Central memory CD8-positive, alpha-beta T cell (primary cell): Measurements from ENCODE around the gene SPATA24.
A peak's percentile ranks its signal among the peaks of the same experiment; 100 is the strongest.
"Not testable (repeated sequence)": the region's sequence is repeated elsewhere in the genome, so short reads cannot be mapped to it uniquely, and the experiment has no call there.

Source experiments
- ATAC-seq: fragments of 150-1000 bp; cut with Tn5 transposase; replicated peaks from 2 replicates; pipeline ENCODE4 v1.10.0; 2022; ENCODE audit warnings: mild to moderate bottlenecking, moderate FRiP score, moderate number of reproducible peaks; ENCODE audit not compliant: poor library complexity, severe bottlenecking; ENCODE audit errors: extremely low read depth
- DNase-seq, 2 donors: peaks; one replicate each; pipeline ENCODE4 v3.0.0; 2021; ENCODE audit warnings: low spot score in 2 of 2
- H3K27ac Mint-ChIP-seq: one replicate; pipeline ENCODE4 v1.8.0; 2022; ENCODE audit warnings: low read depth, mild to moderate bottlenecking, moderate library complexity, mixed read lengths
- H3K27me3 Mint-ChIP-seq: one replicate; pipeline ENCODE4 v1.8.0; 2022; ENCODE audit warnings: mixed read lengths
- H3K36me3 Mint-ChIP-seq: one replicate; pipeline ENCODE4 v1.8.0; 2022; ENCODE audit warnings: mild to moderate bottlenecking, moderate library complexity, mixed read lengths; ENCODE audit not compliant: insufficient read depth
- H3K4me1 Mint-ChIP-seq: one replicate; pipeline ENCODE4 v1.8.0; 2022; ENCODE audit warnings: mixed read lengths
- H3K4me3 Mint-ChIP-seq: one replicate; pipeline ENCODE4 v1.8.0; 2022; ENCODE audit warnings: mild to moderate bottlenecking, moderate library complexity, mixed read lengths
- H3K9me3 Mint-ChIP-seq: one replicate; pipeline ENCODE4 v1.8.0; 2022; ENCODE audit warnings: mixed read lengths

SPATA24 gene, protein sequence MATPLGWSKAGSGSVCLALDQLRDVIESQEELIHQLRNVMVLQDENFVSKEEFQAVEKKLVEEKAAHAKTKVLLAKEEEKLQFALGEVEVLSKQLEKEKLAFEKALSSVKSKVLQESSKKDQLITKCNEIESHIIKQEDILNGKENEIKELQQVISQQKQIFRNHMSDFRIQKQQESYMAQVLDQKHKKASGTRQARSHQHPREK

GRCh38 chr5:139403787-139404483 lies at the start of gene SPATA24:
SPATA24 (minus strand) TSS chr5:139404089; CDS start chr5:139404060, 29 bp downstream.
- H3K27ac Mint-ChIP-seq = peak within 1 kb of the TSS; percentile 87
- H3K27me3 Mint-ChIP-seq = no peaks in the 10 kb centered on the region
- peak; percentile 95 for ATAC-seq
- H3K36me3 Mint-ChIP-seq = peaks cover 6% of the 10 kb centered on the region
- peaks cover 33% of the 10 kb centered on the region for H3K4me1 Mint-ChIP-seq
- peak; percentile 91 to 96 for DNase-seq
- no peaks in the 10 kb centered on the region for H3K9me3 Mint-ChIP-seq
- peak within 1 kb of the TSS; percentile 81 for H3K4me3 Mint-ChIP-seq

GRCh38 chr5:139451878-139452660 lies 48.2 kb upstream of the SPATA24 start:
- peaks cover 36% of the 10 kb centered on the region for H3K4me1 Mint-ChIP-seq
- no peak overlapping the region for H3K27ac Mint-ChIP-seq
- H3K27me3 Mint-ChIP-seq = no peaks in the 10 kb centered on the region
- no peak for DNase-seq
- no peak overlapping the region for H3K4me3 Mint-ChIP-seq
- ATAC-seq = no peak
- H3K36me3 Mint-ChIP-seq = peaks cover 12% of the 10 kb centered on the region
- no peaks in the 10 kb centered on the region for H3K9me3 Mint-ChIP-seq

DNA sequence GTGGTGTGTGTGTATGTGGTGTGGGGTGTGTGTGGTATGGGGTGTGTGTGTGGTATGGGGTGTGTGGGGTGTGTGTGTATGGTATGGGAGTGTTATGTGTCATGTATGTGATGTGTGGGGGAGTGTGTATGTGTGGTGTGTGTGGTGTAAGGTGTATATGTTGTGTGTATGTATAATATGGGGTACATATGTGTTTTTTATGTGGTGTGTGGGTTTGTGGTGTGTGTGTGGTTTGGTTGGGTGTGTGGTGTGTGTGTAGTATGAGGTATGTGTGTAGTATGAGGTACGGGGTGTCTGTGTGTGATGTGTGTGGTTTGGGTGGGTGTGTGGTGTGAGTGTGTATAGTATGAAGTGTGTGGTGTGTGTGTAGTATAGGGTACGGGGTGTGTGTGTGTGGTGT lies 47.3 kb upstream of the SPATA24 start:
- H3K27me3 Mint-ChIP-seq = no peaks in the 10 kb centered on the region
- H3K9me3 Mint-ChIP-seq = no peaks in the 10 kb centered on the region

DNA sequence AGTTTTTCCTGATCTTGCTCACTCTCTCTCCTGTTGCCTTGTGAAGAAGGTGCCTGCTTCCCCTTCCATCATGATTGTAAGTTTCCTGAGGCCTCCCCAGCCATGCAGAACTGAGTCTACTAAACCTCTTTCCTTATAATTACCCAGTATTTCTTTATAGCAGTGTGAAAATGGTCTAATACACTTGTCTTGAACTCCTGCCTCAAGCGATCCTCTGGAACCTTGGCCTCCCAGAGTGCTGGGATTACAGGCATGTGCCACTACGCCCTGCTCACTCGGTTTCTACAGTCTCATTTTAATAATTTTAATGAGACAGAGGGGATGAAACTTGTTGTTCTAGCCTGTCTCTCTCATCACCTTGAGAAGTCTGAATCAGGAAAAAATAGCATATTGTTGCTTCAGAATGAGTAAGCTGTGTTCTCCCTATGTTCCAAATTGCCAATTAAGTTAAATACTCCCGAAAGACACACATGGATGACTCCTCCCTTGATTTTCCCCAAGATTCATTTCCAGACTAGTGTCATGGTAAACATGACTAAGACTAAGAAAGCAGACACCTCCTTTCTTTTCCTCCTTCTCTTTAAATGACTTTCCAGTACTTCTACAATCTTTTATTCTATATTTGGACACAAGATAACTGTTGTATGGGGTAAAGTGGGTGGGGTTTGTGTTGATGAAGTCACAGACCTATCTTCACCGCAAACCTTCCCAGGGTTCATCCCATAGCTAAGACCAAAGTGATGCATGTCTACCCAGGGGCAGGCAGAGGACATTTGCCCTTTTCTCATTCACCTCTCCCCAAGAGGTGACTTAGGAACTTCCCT lies 43.3 kb upstream of the SPATA24 start:
- ATAC-seq (no peak), DNase-seq (no peak)
- no peaks in the 10 kb centered on the region for H3K9me3 Mint-ChIP-seq
- H3K36me3 Mint-ChIP-seq = peaks cover 2% of the 10 kb centered on the region
- H3K4me3 Mint-ChIP-seq = no peak overlapping the region
- no peaks in the 10 kb centered on the region for H3K27me3 Mint-ChIP-seq
- peaks cover 32% of the 10 kb centered on the region for H3K4me1 Mint-ChIP-seq
- H3K27ac Mint-ChIP-seq = no peak overlapping the region

More for the DNA sequence above, 47.3 kb upstream of the SPATA24 start:
- Mint-ChIP-seq H3K36me3 (peaks cover 12% of the 10 kb centered on the region), H3K27ac (no peak overlapping the region), H3K4me1 (peaks cover 34% of the 10 kb centered on the region), H3K4me3 (no peak overlapping the region)
- DNase-seq (no peak), ATAC-seq (no peak)

GRCh38 chr5:139445325-139446170 lies 41.7 kb upstream of the SPATA24 start:
- Mint-ChIP-seq H3K27me3 (no peaks in the 10 kb centered on the region), H3K27ac (no peak overlapping the region), H3K9me3 (no peaks in the 10 kb centered on the region), H3K4me3 (no peak overlapping the region), H3K4me1 (peaks cover 32% of the 10 kb centered on the region), H3K36me3 (peaks cover 2% of the 10 kb centered on the region)
- ATAC-seq (no peak), DNase-seq (no peak)

DNA sequence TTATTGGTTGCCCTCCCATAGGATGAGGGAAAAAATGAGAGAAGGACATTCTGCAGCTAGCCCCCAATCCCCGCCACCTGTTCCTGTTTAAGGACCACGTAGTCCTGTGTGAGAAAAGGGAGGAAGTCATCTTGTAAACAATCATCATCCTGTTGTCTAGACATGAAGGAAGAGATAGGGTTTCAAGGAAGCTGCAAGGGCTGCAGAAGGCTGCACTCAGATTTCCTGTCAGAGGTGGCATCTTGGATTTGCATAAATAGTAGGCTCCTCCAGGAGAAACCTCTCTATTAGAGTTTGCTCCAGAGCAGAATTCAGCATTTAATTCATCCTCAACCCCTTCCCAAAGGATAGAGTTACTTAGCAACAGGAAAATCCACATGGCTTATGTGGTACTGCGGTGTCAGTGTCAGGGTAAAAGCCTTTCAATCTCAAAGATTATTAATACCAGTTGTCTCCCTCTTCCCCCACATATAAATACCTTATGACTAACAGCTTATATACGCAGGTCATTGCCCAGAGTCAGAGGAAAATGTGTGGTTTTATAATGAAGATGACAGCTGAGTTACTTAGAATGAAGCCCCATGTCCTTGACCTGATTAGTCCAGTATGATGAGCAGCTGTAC lies 40.1 kb upstream of the SPATA24 start:
- Mint-ChIP-seq H3K27me3 (no peaks in the 10 kb centered on the region), H3K27ac (peak overlapping the region; percentile 64), H3K9me3 (no peaks in the 10 kb centered on the region), H3K4me1 (peaks cover 43% of the 10 kb centered on the region), H3K36me3 (peaks cover 7% of the 10 kb centered on the region), H3K4me3 (no peak overlapping the region)
- ATAC-seq (no peak), DNase-seq (no peak)

DNA sequence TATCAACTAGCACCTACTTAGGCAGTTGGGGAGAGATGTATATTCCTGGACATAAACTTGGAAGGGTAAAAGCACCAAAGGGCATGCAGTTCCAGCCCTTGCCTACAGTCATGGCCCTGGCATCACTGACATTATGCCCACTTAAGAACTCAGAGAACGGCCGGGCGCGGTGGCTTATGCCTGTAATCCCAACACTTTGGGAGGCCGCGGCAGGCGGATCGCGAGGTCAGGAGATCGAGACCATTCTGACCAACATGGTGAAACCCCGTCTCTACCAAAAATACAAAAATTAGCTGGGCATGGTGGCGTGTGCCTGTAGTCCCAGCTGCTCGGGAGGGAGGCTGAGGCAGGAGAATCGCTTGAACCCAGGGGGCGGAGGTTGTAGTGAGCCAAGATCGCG lies 36.5 kb upstream of the SPATA24 start:
- H3K27me3 Mint-ChIP-seq, H3K27ac Mint-ChIP-seq, DNase-seq, H3K9me3 Mint-ChIP-seq, ATAC-seq, H3K36me3 Mint-ChIP-seq: not testable (repeated sequence)
- H3K4me1 Mint-ChIP-seq = peaks cover 36% of the 10 kb centered on the region
- H3K4me3 Mint-ChIP-seq = peak overlapping the region; percentile 96

DNA sequence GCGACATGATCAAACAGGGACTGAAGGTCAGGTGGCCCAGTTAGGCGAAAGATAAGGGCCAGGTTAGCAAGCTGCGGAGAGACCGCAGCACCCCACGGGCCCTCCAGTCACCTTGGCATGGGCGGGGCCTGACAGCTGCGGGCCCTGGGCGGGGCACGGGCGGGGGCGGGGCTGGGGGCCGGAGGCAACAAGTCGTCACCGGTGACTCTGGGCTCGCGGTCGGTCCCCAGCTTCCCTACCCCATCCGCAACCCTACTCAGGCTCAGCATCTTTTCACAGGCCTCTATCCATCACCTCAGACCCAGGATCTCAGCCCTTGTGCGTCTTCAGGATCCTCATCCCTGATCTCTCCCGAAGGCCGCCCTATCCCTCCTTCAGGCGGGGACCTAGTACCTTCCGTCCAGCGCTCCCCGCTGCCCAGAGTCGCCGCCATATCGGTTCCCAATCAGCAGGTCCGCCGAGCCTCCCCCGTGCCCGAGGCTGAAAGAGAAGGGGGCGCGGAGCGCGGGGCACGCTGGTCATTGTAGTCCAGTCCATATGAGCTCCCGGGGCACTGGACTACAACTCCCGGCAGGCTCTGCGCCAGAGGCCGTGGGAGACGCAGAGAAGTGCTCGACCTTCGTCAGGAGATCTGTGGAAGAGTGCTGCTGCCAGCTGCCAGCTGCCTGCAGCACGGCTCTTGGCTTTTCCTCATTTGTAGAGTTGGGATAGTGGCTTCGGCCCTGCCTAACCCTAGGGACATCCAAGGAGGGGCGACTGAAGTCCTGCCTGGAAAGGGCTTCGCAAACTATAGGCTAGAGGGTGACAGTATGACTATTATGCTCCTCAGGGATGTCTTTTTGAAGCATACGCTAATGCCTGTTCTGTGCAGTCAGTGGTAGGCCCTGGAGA lies 35.4 kb upstream of the SPATA24 start, which contains the start of gene DNAJC18:
Gene DNAJC18 (minus strand): TSS at position 513 of the 891 bp plus-strand sequence. CDS start 80 bp downstream, at position 433.
- Mint-ChIP-seq H3K4me1 (peaks cover 36% of the 10 kb centered on the region), H3K27ac (peak within 1 kb of the TSS; percentile 98), H3K4me3 (peak within 1 kb of the TSS; percentile 96), H3K36me3 (peaks cover 10% of the 10 kb centered on the region), H3K27me3 (no peaks in the 10 kb centered on the region), H3K9me3 (no peaks in the 10 kb centered on the region)
- peak; percentile 90 for ATAC-seq
- peak; percentile 72 to 77 for DNase-seq

DNA sequence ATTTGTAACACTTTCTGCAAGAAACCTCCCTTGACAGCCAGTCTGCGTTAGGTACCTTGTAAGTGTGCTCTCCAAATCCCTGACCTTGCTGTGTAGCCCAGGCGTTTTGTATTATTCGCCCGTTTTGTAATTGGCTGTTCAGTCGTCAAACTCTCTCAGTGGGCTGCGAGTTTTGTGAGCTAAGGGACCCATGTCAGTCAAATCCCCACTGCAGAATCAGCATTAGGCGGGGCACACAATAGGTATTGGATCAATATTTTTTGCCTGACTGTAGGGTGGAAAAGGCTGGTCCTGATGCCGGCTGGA lies 34.8 kb upstream of the SPATA24 start:
- peaks cover 31% of the 10 kb centered on the region for H3K4me1 Mint-ChIP-seq
- H3K27ac Mint-ChIP-seq = peak overlapping the region; percentile 98
- no peaks in the 10 kb centered on the region for H3K27me3 Mint-ChIP-seq
- H3K4me3 Mint-ChIP-seq = peak overlapping the region; percentile 96
- H3K36me3 Mint-ChIP-seq = peaks cover 10% of the 10 kb centered on the region
- DNase-seq (no peak), ATAC-seq (no peak)
- no peaks in the 10 kb centered on the region for H3K9me3 Mint-ChIP-seq

- H3K36me3 Mint-ChIP-seq = peaks cover 10% of the 10 kb centered on the region
- no peaks in the 10 kb centered on the region for H3K27me3 Mint-ChIP-seq
- H3K27ac Mint-ChIP-seq = no peak overlapping the region
- ATAC-seq = no peak
- no peak overlapping the region for H3K4me3 Mint-ChIP-seq
- H3K4me1 Mint-ChIP-seq = peaks cover 28% of the 10 kb centered on the region
- DNase-seq = no peak
- no peaks in the 10 kb centered on the region for H3K9me3 Mint-ChIP-seq
Measured at GRCh38 chr5:139435676-139436075, 31.8 kb upstream of the SPATA24 start.
